Islet of Langerhans (tissue), 1 donor: ENCODE measurements around the gene RC3H2.
A peak's percentile ranks its signal among the peaks of the same experiment; 100 is the strongest.
"Not testable (repeated sequence)": the region's sequence is repeated elsewhere in the genome, so short reads cannot be mapped to it uniquely, and the experiment has no call there.

Source experiments
- FAIRE-seq: peaks from one replicate; lab custom pipeline; 2011; peaks lifted over from hg19 to GRCh38; lab: Jason Lieb, UNC

The RC3H2 gene

GRCh38 chr9:122844137-122844536 lies 61.0 kb downstream of the RC3H2 start:
- FAIRE-seq: no peak

- FAIRE-seq: no peak
These were observed 63.7 kb downstream of the RC3H2 start for GRCh38 chr9:122841501-122841900.

- not testable (repeated sequence) for FAIRE-seq
These were observed 66.7 kb downstream of the RC3H2 start for GRCh38 chr9:122838441-122838840.

- FAIRE-seq: no peak
These were observed 67.8 kb downstream of the RC3H2 start for GRCh38 chr9:122837266-122837850.

GRCh38 chr9:122835313-122835731 lies 69.8 kb downstream of the RC3H2 start:
- FAIRE-seq: no peak

GRCh38 chr9:122832194-122832593 lies 73.0 kb downstream of the RC3H2 start:
- no peak for FAIRE-seq

- FAIRE-seq: not testable (repeated sequence)
These were observed 76.2 kb downstream of the RC3H2 start for GRCh38 chr9:122828965-122829284.

GRCh38 chr9:122827761-122828093 lies 77.4 kb downstream of the RC3H2 start:
- no peak for FAIRE-seq

- no peak for FAIRE-seq
These were observed 82.2 kb downstream of the RC3H2 start for GRCh38 chr9:122822938-122823337.

GRCh38 chr9:122822056-122822455 lies 83.1 kb downstream of the RC3H2 start:
- FAIRE-seq: no peak

- FAIRE-seq: no peak
These were observed 83.7 kb downstream of the RC3H2 start for GRCh38 chr9:122821278-122821943.

- no peak for FAIRE-seq
These were observed 84.7 kb downstream of the RC3H2 start for GRCh38 chr9:122820490-122820845.

- FAIRE-seq: no peak
These were observed 85.2 kb downstream of the RC3H2 start for GRCh38 chr9:122819791-122820489.

- FAIRE-seq: no peak
These were observed 85.8 kb downstream of the RC3H2 start for GRCh38 chr9:122819326-122819725.

GRCh38 chr9:122816163-122816867 lies 88.8 kb downstream of the RC3H2 start:
- FAIRE-seq: no peak

- FAIRE-seq: no peak
These were observed 89.6 kb downstream of the RC3H2 start for GRCh38 chr9:122815544-122815943.

- no peak for FAIRE-seq
These were observed 90.6 kb downstream of the RC3H2 start for GRCh38 chr9:122814545-122814944.

- FAIRE-seq: no peak
These were observed 92.4 kb downstream of the RC3H2 start for GRCh38 chr9:122812736-122813135.

- peak; percentile 92 for FAIRE-seq
These were observed 94.7 kb downstream of the RC3H2 start for GRCh38 chr9:122810306-122810946.

GRCh38 chr9:122809261-122809660 lies 95.9 kb downstream of the RC3H2 start:
- FAIRE-seq: not testable (repeated sequence)

GRCh38 chr9:122808141-122808540 lies 97.0 kb downstream of the RC3H2 start:
- FAIRE-seq: no peak

GRCh38 chr9:122807271-122807900 lies 97.8 kb downstream of the RC3H2 start:
- FAIRE-seq: no peak
